Measurements from ENCODE around the gene CFAP141.

DNA sequence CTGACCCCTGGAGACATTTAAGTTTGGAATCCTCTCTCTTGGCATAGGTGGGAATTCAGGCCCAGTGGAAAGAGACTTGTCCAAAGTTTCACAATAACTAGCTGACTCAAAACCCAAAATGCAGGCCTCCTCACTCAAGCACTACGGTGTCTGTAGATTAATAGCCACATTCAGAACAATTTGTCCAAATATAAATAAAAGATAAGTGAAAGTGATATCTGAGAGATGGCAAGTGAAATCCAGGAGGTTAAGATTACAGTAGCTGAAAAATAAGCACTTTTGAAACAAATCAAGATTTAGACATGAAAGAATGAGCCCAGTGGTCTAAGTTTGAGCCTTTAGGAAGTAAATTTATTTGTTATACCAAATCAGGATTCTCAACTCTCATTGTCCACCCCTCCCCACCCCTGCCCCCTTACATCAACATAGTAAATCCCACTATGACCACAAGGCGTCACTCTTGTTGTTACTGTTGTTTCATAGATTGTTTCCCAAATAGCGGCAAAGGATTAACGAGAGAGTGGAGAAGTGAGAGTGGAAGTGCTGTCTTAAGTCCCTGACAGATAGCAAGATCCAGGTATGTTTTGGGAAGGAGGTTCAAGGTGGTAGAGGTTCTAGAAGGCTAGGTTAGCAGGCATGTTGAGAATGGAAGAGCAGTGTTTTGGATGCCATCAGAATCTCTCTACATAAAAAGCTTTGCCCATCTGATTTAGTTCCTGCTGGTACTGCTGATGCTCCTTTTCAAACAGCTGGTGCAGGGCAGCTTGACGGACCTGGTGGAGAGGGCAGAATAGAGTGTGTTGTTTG is 7.2 kb downstream of the CFAP141 start:
- TF ChIP-seq POLR2AphosphoS5 (IDR thresholded peaks at IDR 0.05; ENCODE audit: low read depth, low read length), result no peak
- no peak for TF ChIP-seq POLR2A (IDR thresholded peaks at IDR 0.05; ENCODE audit: low read depth, low read length)
- TF ChIP-seq TAF1 (IDR thresholded peaks at IDR 0.05; ENCODE audit: low read depth, low read length), result no peak

Measured in GM12891 (cell line).